K562 (cell line): Measurements from ENCODE around the gene SKIDA1. TPM values are rescaled to one million over a fixed set of nuclear protein-coding genes. Genes with fewer than 3 reads are reported as not detected.

Experiments used
- AFF4 ChIP-seq: sonication (generic); formaldehyde crosslinking; IDR thresholded peaks from 2 replicates; pipeline ENCODE4 v1.8.0; 2023; ENCODE audit warnings: mild to moderate bottlenecking, missing genetic modification reagents
- EP400 ChIP-seq: fragments of 450-650 bp; IDR thresholded peaks from 2 replicates; pipeline ENCODE4 v1.6.1; 2017; ENCODE audit warnings: antibody characterized with exemption, mild to moderate bottlenecking, moderate library complexity
- NBN ChIP-seq: fragments of 450-650 bp; IDR thresholded peaks from 2 replicates; pipeline ENCODE4 v1.6.1; 2016; ENCODE audit warnings: low read depth, mild to moderate bottlenecking
- POLR3G ChIP-seq: IDR thresholded peaks from 2 replicates; pipeline ENCODE4 v1.6.1; 2011; ENCODE audit not compliant: insufficient read length, insufficient replicate concordance; ENCODE audit errors: extremely low read depth
- YBX1 ChIP-seq: fragments of 450-650 bp; IDR thresholded peaks from 2 replicates; pipeline ENCODE4 v1.7.1; 2016; ENCODE audit warnings: mild to moderate bottlenecking
- ZNF175 ChIP-seq: fragments of 200-800 bp; sonication (Bioruptor generic); IDR thresholded peaks from 2 replicates; pipeline ENCODE4 v1.6.1; 2016; ENCODE audit warnings: low read depth, mild to moderate bottlenecking, missing genetic modification characterization, missing compliant biosample characterization
- ZNF79 ChIP-seq: fragments of 250-450 bp; sonication (Bioruptor Pico); IDR thresholded peaks from 2 replicates; pipeline ENCODE4 v1.4.0; 2020; ENCODE audit warnings: low read depth, mild to moderate bottlenecking, moderate library complexity
- polyA plus RNA-seq, 8 experiments: library from polyadenylated mRNA; depleted of rRNA in 4 of 8; stranded (reverse) in 5 of 8; unstranded in 3 of 8; fragments of >200 nt; fragmentation: Nextera tagmentation in 2 of 8; fragmentation: Illumina TruSeq in 1 of 8; extraction: Ambion mirVana in 2 of 8; extraction: Trizol in 1 of 8; gene quantifications; 2 replicates each; pipeline versions ENCODE4 v1.2.1 to v1.2.3, GENCODE V29; 2011 to 2014; ENCODE audit warnings: inconsistent platforms in 1 of 8, missing spikeins in 1 of 8
- total RNA-seq, 7 experiments: library from RNA; depleted of rRNA in 6 of 7; stranded (reverse); fragments of >200 nt in 6 of 7; fragmentation: Illumina TruSeq in 2 of 7; extraction: Trizol in 2 of 7; gene quantifications; 2 replicates each; pipeline versions ENCODE4 v1.2.1 to v1.2.3, GENCODE V29; 2011 to 2021; ENCODE audit warnings: low replicate concordance in 1 of 7

SKIDA1 gene
- total and polyA plus RNA-seq, 9 of the 15 experiments (the other 6 are each of a cell fraction or from before 2014, with no cell fraction given): 0.05 to 1.1 (median 0.42) TPM

- TF ChIP-seq AFF4 (CRISPR knock-in tag): 0 out of 2 replicates have a peak, but pooled peaks have one; percentile 68
- no peak for TF ChIP-seq ZNF175 (CRISPR knock-in tag)
- TF ChIP-seq NBN: no peak
- TF ChIP-seq EP400: peak; percentile 74; the same call in 1 of the 2 replicates
- no peak for TF ChIP-seq ZNF79
- no peak for TF ChIP-seq POLR3G
- no peak for TF ChIP-seq YBX1
Measured at GRCh38 chr10:21495752-21496342, 29.6 kb downstream of the SKIDA1 start (continued).
